ENCODE measurements around the gene CASZ1.

Gene CASZ1
- total RNA-seq, result 17.7 to 21.2 reads per million in 2 experiments

GRCh38 chr1:10796029-10796944 lies at the start of gene CASZ1:
Gene CASZ1, minus strand, starts transcription at chr1:10796646. Its CDS starts 102,757 bp downstream, at chr1:10693889.
- no peak for DNase-seq (ENCODE audit: low read depth)

- DNase-seq (ENCODE audit: low read depth), result no peak
These were observed 47.3 kb upstream of the CASZ1 start for GRCh38 chr1:10843697-10844096.

GRCh38 chr1:10841118-10841517 lies 44.7 kb upstream of the CASZ1 start:
- no peak for DNase-seq (ENCODE audit: low read depth)

- no peak for DNase-seq (ENCODE audit: low read depth)
These were observed 42.8 kb upstream of the CASZ1 start for GRCh38 chr1:10839188-10839770.

- no peak for DNase-seq (ENCODE audit: low read depth)
These were observed 42.1 kb upstream of the CASZ1 start for GRCh38 chr1:10838541-10838940.

GRCh38 chr1:10836726-10837125 lies 40.3 kb upstream of the CASZ1 start:
- no peak for DNase-seq (ENCODE audit: low read depth)

- DNase-seq (ENCODE audit: low read depth), result no peak
These were observed 39.5 kb upstream of the CASZ1 start for GRCh38 chr1:10835822-10836421.

- DNase-seq (ENCODE audit: low read depth), result no peak
These were observed 39.0 kb upstream of the CASZ1 start for GRCh38 chr1:10835421-10835820.

- no peak for DNase-seq (ENCODE audit: low read depth)
These were observed 38.4 kb upstream of the CASZ1 start for GRCh38 chr1:10834770-10835412.

- no peak for DNase-seq (ENCODE audit: low read depth)
These were observed 37.4 kb upstream of the CASZ1 start for GRCh38 chr1:10833630-10834557.

- DNase-seq (ENCODE audit: low read depth), result no peak
These were observed 36.3 kb upstream of the CASZ1 start for GRCh38 chr1:10832703-10833102.

GRCh38 chr1:10830961-10831668 lies 34.7 kb upstream of the CASZ1 start:
- no peak for DNase-seq (ENCODE audit: low read depth)

- no peak for DNase-seq (ENCODE audit: low read depth)
These were observed 33.6 kb upstream of the CASZ1 start for GRCh38 chr1:10829965-10830515.

- no peak for DNase-seq (ENCODE audit: low read depth)
These were observed 32.8 kb upstream of the CASZ1 start for GRCh38 chr1:10829067-10829818.

- no peak for DNase-seq (ENCODE audit: low read depth)
These were observed 31.2 kb upstream of the CASZ1 start for GRCh38 chr1:10827377-10828333.

- no peak for DNase-seq (ENCODE audit: low read depth)
These were observed 29.1 kb upstream of the CASZ1 start for GRCh38 chr1:10825592-10825991.

- no peak for DNase-seq (ENCODE audit: low read depth)
These were observed 28.5 kb upstream of the CASZ1 start for GRCh38 chr1:10824821-10825540.

- DNase-seq (ENCODE audit: low read depth), result no peak
These were observed 26.6 kb upstream of the CASZ1 start for GRCh38 chr1:10823000-10823401.

Measured in T follicular helper cell (primary cell).